ENCODE results near the gene BMAL2. TPM values are rescaled to one million over a fixed set of nuclear protein-coding genes. Genes with fewer than 3 reads are reported as not detected.

Gene BMAL2
- total and polyA plus RNA-seq, 7 donors, result 0.04 to 0.79 (median 0.24) TPM

DNA sequence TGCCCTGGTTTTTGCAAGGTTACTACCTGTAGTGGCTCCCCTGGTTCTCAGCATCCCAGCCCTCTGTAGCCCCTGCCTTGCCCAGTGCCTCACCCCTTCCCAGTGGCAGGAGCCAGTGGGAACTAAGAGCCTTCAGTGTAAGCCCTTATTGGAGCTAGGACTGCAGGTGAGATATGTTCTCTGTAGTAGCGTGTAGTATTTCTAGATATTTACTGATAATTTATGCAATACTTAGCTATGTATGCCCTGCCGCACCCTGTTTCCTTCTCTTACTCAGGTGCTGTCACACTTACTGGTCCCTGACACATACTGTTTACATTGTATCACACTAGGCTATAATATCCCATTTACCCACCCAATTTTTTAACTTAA is 3.6 kb downstream of the BMAL2 start:
- 94 to 98% (median 94%) methylated on average over 2 of the region's 2 CpGs for WGBS, 3 donors
- DNase-seq (no peak), ATAC-seq (no peak)
- H3K27me3 ChIP-seq (ENCODE audit: insufficient read depth in 3 of 3, low read length in 2 of 3), result peaks cover 0 to 35% (median 14%) of the 10 kb centered on the region in 3 donors
- no peaks in the 10 kb centered on the region for H3K36me3 ChIP-seq (ENCODE audit: insufficient read depth in 1 of 2, low read depth in 1 of 2)
- H3K4me3 ChIP-seq, result no peak overlapping the region
- H3K9me3 ChIP-seq, result no peaks in the 10 kb centered on the region
- no peak overlapping the region for H3K27ac ChIP-seq
- TF ChIP-seq, protein P1, sequence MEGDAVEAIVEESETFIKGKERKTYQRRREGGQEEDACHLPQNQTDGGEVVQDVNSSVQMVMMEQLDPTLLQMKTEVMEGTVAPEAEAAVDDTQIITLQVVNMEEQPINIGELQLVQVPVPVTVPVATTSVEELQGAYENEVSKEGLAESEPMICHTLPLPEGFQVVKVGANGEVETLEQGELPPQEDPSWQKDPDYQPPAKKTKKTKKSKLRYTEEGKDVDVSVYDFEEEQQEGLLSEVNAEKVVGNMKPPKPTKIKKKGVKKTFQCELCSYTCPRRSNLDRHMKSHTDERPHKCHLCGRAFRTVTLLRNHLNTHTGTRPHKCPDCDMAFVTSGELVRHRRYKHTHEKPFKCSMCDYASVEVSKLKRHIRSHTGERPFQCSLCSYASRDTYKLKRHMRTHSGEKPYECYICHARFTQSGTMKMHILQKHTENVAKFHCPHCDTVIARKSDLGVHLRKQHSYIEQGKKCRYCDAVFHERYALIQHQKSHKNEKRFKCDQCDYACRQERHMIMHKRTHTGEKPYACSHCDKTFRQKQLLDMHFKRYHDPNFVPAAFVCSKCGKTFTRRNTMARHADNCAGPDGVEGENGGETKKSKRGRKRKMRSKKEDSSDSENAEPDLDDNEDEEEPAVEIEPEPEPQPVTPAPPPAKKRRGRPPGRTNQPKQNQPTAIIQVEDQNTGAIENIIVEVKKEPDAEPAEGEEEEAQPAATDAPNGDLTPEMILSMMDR (IDR thresholded peaks at IDR 0.05), result no peak
- intact Hi-C loops (cut with DNase I), result no loop called here
- peaks cover 4% of the 10 kb centered on the region for H3K4me1 ChIP-seq

DNA sequence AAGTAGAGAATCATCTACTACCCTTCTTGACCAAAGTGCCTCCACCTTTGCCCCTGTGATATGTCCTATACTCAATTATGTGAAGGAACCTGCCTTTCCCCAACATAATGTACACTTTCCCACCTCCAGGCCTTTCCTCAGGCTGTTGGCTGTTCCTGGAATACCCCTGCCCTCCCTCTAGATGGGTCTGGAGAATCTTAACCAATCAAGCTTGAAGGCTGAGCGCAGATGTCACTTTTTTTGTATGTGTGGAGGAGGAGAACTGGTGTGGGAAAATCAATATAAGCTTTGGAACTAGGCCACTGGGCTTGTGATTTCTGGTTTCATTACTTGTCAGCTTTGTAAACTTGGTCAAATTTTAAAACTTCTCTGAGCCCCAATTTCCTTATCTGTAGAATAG is 4.7 kb downstream of the BMAL2 start:
- no peak for ATAC-seq
- intact Hi-C loops (cut with DNase I), result no loop called here
- Histone ChIP-seq H3K9me3 (no peaks in the 10 kb centered on the region), H3K4me3 (no peak overlapping the region), H3K27ac (no peak overlapping the region), H3K4me1 (peaks cover 2% of the 10 kb centered on the region), H3K36me3 (ENCODE audit: insufficient read depth in 1 of 2, low read depth in 1 of 2) (no peaks in the 10 kb centered on the region), H3K27me3 (ENCODE audit: insufficient read depth in 3 of 3, low read length in 2 of 3) (peaks cover 0 to 23% (median 9%) of the 10 kb centered on the region in 3 donors)
- DNase-seq, result no peak
- 97 to 100% (median 97%) methylated on average over 1 of the region's 1 CpG for WGBS, 3 donors
- TF ChIP-seq, protein P1 (IDR thresholded peaks at IDR 0.05), result no peak

DNA sequence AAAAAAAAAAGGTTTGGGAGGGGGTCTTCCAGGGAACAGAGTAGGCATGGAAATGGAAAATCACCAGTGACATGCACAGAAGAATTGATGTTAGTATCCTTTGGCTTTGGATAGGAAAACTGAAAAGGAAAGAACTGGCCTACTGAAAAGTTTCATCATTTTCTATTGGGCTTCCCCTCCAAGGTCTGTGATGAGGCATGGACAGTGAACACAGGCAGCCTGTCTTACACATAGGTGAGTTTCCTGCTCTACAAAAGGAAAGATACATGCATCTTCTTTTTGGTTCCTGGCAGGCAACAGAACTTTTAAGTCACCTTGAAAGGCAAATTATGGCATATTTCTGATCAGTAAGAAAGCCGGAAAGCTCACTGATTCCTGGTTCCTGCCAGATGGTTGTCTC is 5.8 kb downstream of the BMAL2 start:
- no peak for ATAC-seq
- H3K9me3 ChIP-seq, result no peaks in the 10 kb centered on the region
- intact Hi-C loops (cut with DNase I), result no loop called here

DNA sequence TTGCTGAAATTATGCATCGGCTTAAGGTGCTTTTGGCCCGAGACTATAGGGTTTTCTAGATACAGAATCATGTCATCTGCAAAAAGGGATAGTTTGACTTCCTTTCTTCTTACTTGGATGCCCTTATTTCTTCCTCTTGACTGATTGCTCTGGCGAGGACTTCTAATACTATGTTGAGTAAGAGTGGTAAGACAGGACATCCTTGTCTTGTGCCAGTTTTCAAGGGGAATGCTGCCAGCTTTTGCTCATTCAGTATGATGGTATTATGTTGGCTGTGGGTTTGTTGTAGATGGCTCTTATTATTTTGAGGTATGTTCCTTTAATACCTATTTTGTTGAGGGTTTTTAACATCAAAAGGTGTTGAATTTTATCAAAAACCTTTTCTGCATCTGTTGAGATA is 8.3 kb downstream of the BMAL2 start:
- no peak for DNase-seq
- Histone ChIP-seq H3K27ac (no peak overlapping the region), H3K27me3 (ENCODE audit: insufficient read depth in 3 of 3, low read length in 2 of 3) (no peaks in the 10 kb centered on the region), H3K36me3 (ENCODE audit: insufficient read depth in 1 of 2, low read depth in 1 of 2) (no peaks in the 10 kb centered on the region), H3K4me3 (no peak overlapping the region), H3K4me1 (no peaks in the 10 kb centered on the region), H3K9me3 (no peaks in the 10 kb centered on the region)
- TF ChIP-seq, protein P1 (IDR thresholded peaks at IDR 0.05), result no peak
- ATAC-seq, result no peak
- WGBS, 3 donors, result 89 to 92% (median 90%) methylated on average over 3 of the region's 3 CpGs
- intact Hi-C loops (cut with DNase I), result no loop called here

More for the DNA sequence above, 5.8 kb downstream of the BMAL2 start:
- no peaks in the 10 kb centered on the region for H3K4me1 ChIP-seq
- H3K27ac ChIP-seq, result no peak overlapping the region
- no peak overlapping the region for H3K4me3 ChIP-seq
- H3K27me3 ChIP-seq (ENCODE audit: insufficient read depth in 3 of 3, low read length in 2 of 3), result peaks cover 0 to 14% (median 3%) of the 10 kb centered on the region in 3 donors
- 79 to 91% (median 84%) methylated on average over 1 of the region's 1 CpG for WGBS, 3 donors
- H3K36me3 ChIP-seq (ENCODE audit: insufficient read depth in 1 of 2, low read depth in 1 of 2), result no peaks in the 10 kb centered on the region
- no peak for DNase-seq
- TF ChIP-seq, protein P1 (IDR thresholded peaks at IDR 0.05), result no peak

DNA sequence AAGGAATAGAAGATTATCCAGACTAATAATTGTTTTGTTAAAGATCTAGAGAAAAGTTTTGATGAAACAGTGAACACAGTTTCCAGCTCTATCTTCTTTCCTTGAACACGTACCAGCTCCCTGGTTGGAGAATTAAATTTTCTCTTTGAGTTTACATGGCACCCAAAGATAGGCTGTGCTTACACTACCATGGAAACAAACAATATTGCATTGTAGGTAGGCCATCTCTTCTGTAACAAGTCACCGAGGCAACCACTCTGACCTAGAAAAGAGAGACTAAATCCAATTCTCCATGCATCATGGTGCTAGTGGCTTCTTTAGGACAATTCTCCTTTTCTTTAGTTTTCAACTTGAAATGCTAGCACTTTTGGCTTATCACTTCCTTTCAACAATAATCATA is 9.9 kb downstream of the BMAL2 start:
- no peak overlapping the region for H3K4me3 ChIP-seq
- WGBS, 3 donors, result 80 to 86% (median 85%) methylated on average over 2 of the region's 2 CpGs
- no peaks in the 10 kb centered on the region for H3K9me3 ChIP-seq
- H3K27ac ChIP-seq, result no peak overlapping the region
- TF ChIP-seq, protein P1 (IDR thresholded peaks at IDR 0.05), result no peak
- DNase-seq, result no peak
- H3K27me3 ChIP-seq (ENCODE audit: insufficient read depth in 3 of 3, low read length in 2 of 3), result no peaks in the 10 kb centered on the region
- no peak for ATAC-seq
- H3K36me3 ChIP-seq (ENCODE audit: insufficient read depth in 1 of 2, low read depth in 1 of 2), result no peaks in the 10 kb centered on the region
- intact Hi-C loops (cut with DNase I), result no loop called here
- H3K4me1 ChIP-seq, result no peaks in the 10 kb centered on the region

Measured in psoas muscle (tissue), 8 donors.